ENCODE data around the gene ZXDC.

Gene ZXDC

GRCh38 chr3:126422121-126422520 is 53.6 kb downstream of the ZXDC start:
- no peak overlapping the region for H3K4me3 ChIP-seq (replicated peaks; ENCODE audit: low read depth, low read length)
- no peak for TF ChIP-seq CTCF (IDR thresholded peaks at IDR 0.05; ENCODE audit: low read length, missing control alignments)

GRCh38 chr3:126421573-126422119 is 54.0 kb downstream of the ZXDC start:
- no peak for TF ChIP-seq CTCF (IDR thresholded peaks at IDR 0.05; ENCODE audit: low read length, missing control alignments)
- H3K4me3 ChIP-seq (replicated peaks; ENCODE audit: low read depth, low read length): no peak overlapping the region
- no peak for DNase-seq (ENCODE audit: low read depth)

More at GRCh38 chr3:126422121-126422520, 53.6 kb downstream of the ZXDC start:
- no peak for DNase-seq (ENCODE audit: low read depth)

GRCh38 chr3:126419886-126420786 is 55.6 kb downstream of the ZXDC start:
- TF ChIP-seq CTCF (IDR thresholded peaks at IDR 0.05; ENCODE audit: low read length, missing control alignments): no peak
- H3K4me3 ChIP-seq (replicated peaks; ENCODE audit: low read depth, low read length): no peak overlapping the region
- no peak for DNase-seq (ENCODE audit: low read depth)

- TF ChIP-seq CTCF (IDR thresholded peaks at IDR 0.05; ENCODE audit: low read length, missing control alignments): no peak
- DNase-seq (ENCODE audit: low read depth): no peak
- H3K4me3 ChIP-seq (replicated peaks; ENCODE audit: low read depth, low read length): no peak overlapping the region
Observed at GRCh38 chr3:126419151-126419703, 56.5 kb downstream of the ZXDC start.

GRCh38 chr3:126418661-126419131 is 57.0 kb downstream of the ZXDC start:
- no peak for TF ChIP-seq CTCF (IDR thresholded peaks at IDR 0.05; ENCODE audit: low read length, missing control alignments)

GRCh38 chr3:126417981-126418530 is 57.6 kb downstream of the ZXDC start:
- TF ChIP-seq CTCF (IDR thresholded peaks at IDR 0.05; ENCODE audit: low read length, missing control alignments): no peak
- H3K4me3 ChIP-seq (replicated peaks; ENCODE audit: low read depth, low read length): no peak overlapping the region
- no peak for DNase-seq (ENCODE audit: low read depth)

More at GRCh38 chr3:126418661-126419131, 57.0 kb downstream of the ZXDC start:
- no peak overlapping the region for H3K4me3 ChIP-seq (replicated peaks; ENCODE audit: low read depth, low read length)
- no peak for DNase-seq (ENCODE audit: low read depth)

Measured in fibroblast of pulmonary artery (primary cell).